Fibroblast of mammary gland (primary cell): ENCODE results near the gene ATXN2.

Source experiments
- DNase-seq: peaks from one replicate; pipeline ENCODE4 v3.0.0-alpha.2; 2010; ENCODE audit warnings: low read depth
- H3K4me3 ChIP-seq: 2 replicates; pipeline ENCODE4 v1.5.1; 2011; ENCODE audit warnings: low read depth, mild to moderate bottlenecking, low read length, moderate library complexity; ENCODE audit not compliant: control insufficient read depth
- CTCF ChIP-seq: conservative IDR thresholded peaks from 2 replicates; pipeline ENCODE4 v1.5.1; 2011; ENCODE audit warnings: low read depth, low read length, inconsistent platforms; ENCODE audit not compliant: control insufficient read depth, insufficient read depth

ATXN2 gene

GRCh38 chr12:111598637-111599452, at the start of gene ATXN2:
Gene ATXN2, minus strand, starts transcription at chr12:111599315. Its CDS starts 281 bp downstream, at chr12:111599034.
- DNase-seq, result no peak
- TF ChIP-seq CTCF, result no peak

GRCh38 chr12:111645433-111645832, 46.3 kb upstream of the ATXN2 start:
- TF ChIP-seq CTCF, result no peak
- DNase-seq, result no peak
- H3K4me3 ChIP-seq, result no peak overlapping the region

More at GRCh38 chr12:111598637-111599452, at the start of gene ATXN2:
- peak within 1 kb of the TSS; percentile 85 for H3K4me3 ChIP-seq

- no peak for TF ChIP-seq CTCF
- H3K4me3 ChIP-seq, result no peak overlapping the region
- peak; percentile 15 for DNase-seq
Observed at GRCh38 chr12:111643427-111643826, 44.3 kb upstream of the ATXN2 start.

GRCh38 chr12:111642681-111643426, 43.7 kb upstream of the ATXN2 start:
- DNase-seq, result peak; percentile 35
- no peak overlapping the region for H3K4me3 ChIP-seq
- TF ChIP-seq CTCF, result peak; percentile 30

- no peak for TF ChIP-seq CTCF
- DNase-seq, result no peak
- H3K4me3 ChIP-seq, result no peak overlapping the region
Observed at GRCh38 chr12:111640506-111640905, 41.4 kb upstream of the ATXN2 start.

GRCh38 chr12:111638556-111638955, 39.4 kb upstream of the ATXN2 start:
- TF ChIP-seq CTCF, result no peak
- H3K4me3 ChIP-seq, result no peak overlapping the region
- no peak for DNase-seq
